Fibroblast of mammary gland (primary cell): ENCODE data around the gene U2AF2.

Experiments
- DNase-seq: peaks from one replicate; pipeline ENCODE4 v3.0.0-alpha.2; 2010; ENCODE audit warnings: low read depth
- H3K4me3 ChIP-seq: 2 replicates; pipeline ENCODE4 v1.5.1; 2011; ENCODE audit warnings: low read depth, mild to moderate bottlenecking, low read length, moderate library complexity; ENCODE audit not compliant: control insufficient read depth
- TF ChIP-seq, protein P1 (sequence below): conservative IDR thresholded peaks from 2 replicates; pipeline ENCODE4 v1.5.1; 2011; ENCODE audit warnings: low read depth, low read length, inconsistent platforms; ENCODE audit not compliant: control insufficient read depth, insufficient read depth

The U2AF2 gene

DNA sequence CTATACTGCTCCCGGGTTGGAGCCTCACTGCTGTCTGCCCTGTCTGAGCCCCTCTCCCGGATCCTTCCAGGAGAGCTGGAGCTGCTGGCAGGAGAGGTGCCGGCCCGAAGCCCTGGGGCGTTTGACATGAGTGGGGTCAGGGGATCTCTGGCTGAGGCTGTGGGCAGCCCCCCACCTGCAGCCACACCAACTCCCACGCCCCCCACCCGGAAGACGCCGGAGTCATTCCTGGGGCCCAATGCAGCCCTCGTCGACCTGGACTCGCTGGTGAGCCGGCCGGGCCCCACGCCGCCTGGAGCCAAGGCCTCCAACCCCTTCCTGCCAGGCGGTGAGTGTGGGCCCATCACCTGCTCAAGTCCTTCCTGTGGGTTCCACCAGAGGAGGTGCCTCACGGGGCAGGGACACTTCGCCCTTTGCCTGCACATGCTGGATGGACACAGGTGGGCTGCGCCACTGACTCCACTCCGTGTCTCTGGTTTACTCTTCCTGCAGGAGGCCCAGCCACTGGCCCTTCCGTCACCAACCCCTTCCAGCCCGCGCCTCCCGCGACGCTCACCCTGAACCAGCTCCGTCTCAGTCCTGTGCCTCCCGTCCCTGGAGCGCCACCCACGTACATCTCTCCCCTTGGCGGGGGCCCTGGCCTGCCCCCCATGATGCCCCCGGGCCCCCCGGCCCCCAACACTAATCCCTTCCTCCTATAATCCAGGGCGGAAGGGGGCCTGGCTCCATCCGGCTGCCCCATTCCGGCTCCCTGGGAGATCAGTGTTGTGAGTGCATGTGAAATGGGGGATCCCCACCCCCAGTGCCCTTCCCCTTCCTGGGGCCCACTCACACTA is 40.0 kb downstream of the U2AF2 start:
- TF ChIP-seq, protein P1, sequence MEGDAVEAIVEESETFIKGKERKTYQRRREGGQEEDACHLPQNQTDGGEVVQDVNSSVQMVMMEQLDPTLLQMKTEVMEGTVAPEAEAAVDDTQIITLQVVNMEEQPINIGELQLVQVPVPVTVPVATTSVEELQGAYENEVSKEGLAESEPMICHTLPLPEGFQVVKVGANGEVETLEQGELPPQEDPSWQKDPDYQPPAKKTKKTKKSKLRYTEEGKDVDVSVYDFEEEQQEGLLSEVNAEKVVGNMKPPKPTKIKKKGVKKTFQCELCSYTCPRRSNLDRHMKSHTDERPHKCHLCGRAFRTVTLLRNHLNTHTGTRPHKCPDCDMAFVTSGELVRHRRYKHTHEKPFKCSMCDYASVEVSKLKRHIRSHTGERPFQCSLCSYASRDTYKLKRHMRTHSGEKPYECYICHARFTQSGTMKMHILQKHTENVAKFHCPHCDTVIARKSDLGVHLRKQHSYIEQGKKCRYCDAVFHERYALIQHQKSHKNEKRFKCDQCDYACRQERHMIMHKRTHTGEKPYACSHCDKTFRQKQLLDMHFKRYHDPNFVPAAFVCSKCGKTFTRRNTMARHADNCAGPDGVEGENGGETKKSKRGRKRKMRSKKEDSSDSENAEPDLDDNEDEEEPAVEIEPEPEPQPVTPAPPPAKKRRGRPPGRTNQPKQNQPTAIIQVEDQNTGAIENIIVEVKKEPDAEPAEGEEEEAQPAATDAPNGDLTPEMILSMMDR: no peak
- DNase-seq: no peak
- H3K4me3 ChIP-seq: no peak overlapping the region

GRCh38 chr19:55695511-55696290 is 40.9 kb downstream of the U2AF2 start:
- TF ChIP-seq, protein P1: no peak
- no peak overlapping the region for H3K4me3 ChIP-seq

GRCh38 chr19:55696301-55697068 is 41.6 kb downstream of the U2AF2 start:
- TF ChIP-seq, protein P1: no peak

More at GRCh38 chr19:55695511-55696290, 40.9 kb downstream of the U2AF2 start:
- no peak for DNase-seq

DNA sequence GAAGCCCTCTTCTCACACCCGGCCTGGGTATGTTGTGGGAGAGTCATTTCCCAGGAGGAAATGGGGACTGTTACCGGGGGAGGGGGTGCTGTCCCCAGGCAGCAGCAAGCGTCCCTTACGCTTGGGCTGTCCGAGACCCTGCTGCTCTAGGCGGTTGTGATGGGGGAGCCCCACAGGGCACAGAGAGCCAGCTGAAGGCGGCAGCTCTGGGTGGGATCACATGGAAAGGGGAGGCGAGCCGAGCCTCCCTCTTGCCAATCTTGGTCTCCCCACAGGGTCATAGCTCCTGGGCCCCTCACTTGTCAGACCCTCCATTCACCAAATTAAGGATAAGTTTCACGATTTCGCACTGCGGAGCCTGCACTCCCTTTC is 42.2 kb downstream of the U2AF2 start:
- H3K4me3 ChIP-seq: no peak overlapping the region
- TF ChIP-seq, protein P1: no peak
- DNase-seq: no peak

More at GRCh38 chr19:55696301-55697068, 41.6 kb downstream of the U2AF2 start:
- H3K4me3 ChIP-seq: no peak overlapping the region
- no peak for DNase-seq

- DNase-seq: no peak
- TF ChIP-seq, protein P1: no peak
- H3K4me3 ChIP-seq: no peak overlapping the region
Observed at GRCh38 chr19:55697698-55698097, 42.9 kb downstream of the U2AF2 start.

GRCh38 chr19:55698256-55698655 is 43.4 kb downstream of the U2AF2 start:
- no peak overlapping the region for H3K4me3 ChIP-seq
- DNase-seq: no peak
- TF ChIP-seq, protein P1: no peak
